Fibroblast of upper back skin (primary cell): Measurements from ENCODE around the gene C1QL3.

Experiments used
- DNase-seq: peaks from one replicate; pipeline ENCODE4 v3.0.0-alpha.2; 2013

The C1QL3 gene

GRCh38 chr10:16521311-16522016 is at the start of gene C1QL3:
C1QL3 (minus strand) TSS chr10:16521879; CDS start chr10:16521065, 814 bp downstream.
- no peak for DNase-seq

GRCh38 chr10:16570731-16571130 is 49.1 kb upstream of the C1QL3 start:
- no peak for DNase-seq

- no peak for DNase-seq
Observed at GRCh38 chr10:16566202-16566805, 44.6 kb upstream of the C1QL3 start.

DNA sequence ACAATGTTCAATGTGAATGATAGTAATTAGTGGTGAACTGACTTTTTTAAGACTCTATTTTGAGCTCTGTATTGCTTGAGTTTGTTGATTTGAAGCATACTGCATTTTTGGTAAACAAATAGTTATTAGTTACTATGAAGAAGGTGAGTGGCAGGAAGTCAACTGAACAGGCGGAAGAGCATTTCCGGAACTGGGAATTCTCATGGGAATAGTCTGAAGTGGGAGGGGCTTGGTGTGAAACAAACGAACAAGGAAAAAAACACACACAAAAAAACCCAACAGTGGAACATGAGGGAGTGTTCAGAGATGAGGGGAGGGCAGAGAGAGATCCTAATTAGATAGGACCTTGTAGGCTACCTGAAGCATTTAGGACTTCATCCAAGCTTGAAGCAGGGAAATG is 43.9 kb upstream of the C1QL3 start:
- no peak for DNase-seq

- no peak for DNase-seq
Observed at GRCh38 chr10:16562891-16563290, 41.2 kb upstream of the C1QL3 start.

GRCh38 chr10:16559236-16559773 is 37.6 kb upstream of the C1QL3 start:
- DNase-seq = no peak

GRCh38 chr10:16547973-16548372 is 26.3 kb upstream of the C1QL3 start:
- no peak for DNase-seq

DNA sequence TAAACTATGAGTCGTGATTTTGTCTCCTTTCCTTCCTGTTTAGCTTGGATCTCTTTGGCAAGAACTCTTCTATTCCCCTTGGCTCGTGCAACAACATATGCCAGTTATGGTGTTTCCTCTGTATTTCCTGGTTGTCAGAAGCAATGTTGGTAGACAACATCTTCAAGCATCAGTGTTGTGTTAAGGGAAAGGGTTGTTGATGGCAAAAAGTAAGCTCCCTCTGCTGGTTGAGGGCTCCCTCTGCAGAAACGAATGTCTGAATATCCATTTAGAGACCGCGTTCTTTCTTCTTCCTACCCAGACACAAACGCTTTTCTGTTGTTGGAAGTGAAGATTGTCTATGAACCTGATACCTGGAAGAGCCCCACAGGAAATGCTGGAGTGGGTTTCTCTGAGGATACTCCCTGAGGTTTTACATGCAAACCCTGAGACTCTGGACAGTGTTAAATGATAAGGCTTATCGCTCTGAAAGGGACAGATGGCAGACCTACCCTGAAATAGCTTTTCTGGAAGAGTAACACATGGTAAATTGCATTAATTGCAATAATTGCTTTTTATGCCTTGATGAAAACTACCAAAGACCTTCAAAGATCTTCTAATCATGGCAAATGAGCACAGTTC is 23.5 kb upstream of the C1QL3 start:
- peak; percentile 24 for DNase-seq

DNA sequence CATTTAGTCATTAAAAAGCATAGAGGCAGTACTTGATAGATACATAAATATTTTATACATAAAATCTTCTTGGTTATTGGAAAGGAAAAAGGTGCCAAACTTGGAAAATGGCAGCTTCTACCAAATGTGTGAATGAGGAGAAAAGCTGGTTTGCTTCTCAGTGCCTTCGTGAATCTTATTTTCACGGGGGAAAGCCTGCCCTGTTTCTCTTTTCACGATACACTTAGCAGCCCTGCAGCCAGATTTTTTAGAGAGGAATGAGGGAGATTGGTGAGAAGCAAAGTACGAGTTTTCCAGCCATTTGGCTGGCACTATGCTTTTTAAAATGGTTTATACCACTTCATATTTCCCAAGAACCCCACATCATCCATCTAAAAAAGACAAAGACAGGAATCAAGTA is 22.9 kb upstream of the C1QL3 start:
- no peak for DNase-seq

DNA sequence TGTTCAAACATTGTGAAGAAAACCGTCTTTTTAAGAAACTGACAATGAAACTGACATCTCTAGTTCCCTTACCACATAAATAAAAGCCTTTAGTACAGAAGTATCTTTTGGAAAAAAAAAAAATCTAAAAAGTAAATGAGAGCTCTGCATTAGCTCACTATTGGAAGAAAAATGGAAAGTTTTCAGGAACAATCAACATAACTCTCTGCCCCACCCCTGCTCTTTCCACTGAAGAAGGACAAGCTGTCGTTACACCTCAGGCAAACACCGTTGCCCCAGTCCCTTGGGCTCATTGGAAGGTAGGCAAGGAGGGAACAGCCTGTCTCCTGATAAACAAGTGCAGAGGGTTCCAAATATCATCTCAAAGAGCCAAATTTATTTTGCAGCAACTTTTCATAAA is 22.4 kb upstream of the C1QL3 start:
- no peak for DNase-seq

DNA sequence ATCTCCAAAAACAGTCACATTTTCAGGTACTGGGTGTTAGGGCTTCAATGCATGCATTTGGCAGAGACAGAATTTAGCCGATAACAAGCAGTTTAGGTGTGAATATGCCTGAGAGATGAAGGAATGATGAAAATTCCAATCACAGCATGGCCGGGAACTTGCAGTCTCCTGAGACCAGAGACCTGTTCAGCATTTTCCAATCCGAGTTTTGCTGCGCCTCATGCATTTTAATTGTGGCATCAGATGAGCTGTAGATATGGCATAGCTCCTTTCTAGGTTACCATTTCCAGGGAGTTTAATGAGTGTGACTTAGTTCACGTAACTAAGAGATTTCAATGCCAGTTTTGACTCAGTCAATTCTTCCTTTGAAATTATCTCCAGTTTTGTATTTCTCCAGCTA is 14.5 kb upstream of the C1QL3 start:
- DNase-seq = no peak

DNA sequence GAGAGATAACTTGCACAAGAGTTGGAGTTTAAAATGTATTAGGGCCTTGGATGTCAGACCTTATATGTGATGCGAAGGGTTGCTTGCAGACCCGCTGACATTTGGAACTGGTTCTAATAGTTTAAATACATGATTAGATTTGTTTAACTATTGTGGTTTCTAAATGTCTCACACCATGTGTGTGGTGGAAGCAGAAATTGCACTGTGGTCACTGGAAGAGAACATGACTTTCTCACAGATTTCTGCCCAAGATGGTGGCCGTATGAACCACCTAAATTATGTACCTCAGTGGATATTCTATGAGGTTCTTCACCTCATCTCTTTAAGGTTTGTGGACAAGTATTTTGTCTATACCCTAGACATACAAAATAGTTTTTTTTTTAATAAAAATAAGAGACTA is 8.2 kb upstream of the C1QL3 start:
- DNase-seq = no peak

DNA sequence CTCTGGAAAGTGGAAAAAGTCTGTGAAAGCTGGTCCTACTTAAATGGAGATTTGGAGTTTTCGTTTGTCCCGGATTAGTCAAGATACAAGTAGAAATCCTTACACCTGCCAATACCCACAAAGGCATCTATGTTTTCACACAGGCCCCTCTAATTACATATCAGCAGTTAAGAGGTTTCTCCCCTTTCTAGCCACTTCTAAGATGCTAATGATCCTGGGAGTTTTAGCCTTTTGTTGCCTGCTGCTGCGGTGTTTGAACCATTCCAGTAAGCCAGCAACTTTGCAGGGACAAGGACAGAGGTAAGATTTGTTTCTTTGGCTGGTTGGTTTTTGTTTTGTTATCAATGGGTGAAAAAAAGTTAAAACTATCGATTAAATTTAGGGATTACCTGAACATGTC is 5.8 kb upstream of the C1QL3 start:
- DNase-seq = no peak

GRCh38 chr10:16520900-16521299 is 779 bp downstream of the C1QL3 start:
- DNase-seq = peak; percentile 17

DNA sequence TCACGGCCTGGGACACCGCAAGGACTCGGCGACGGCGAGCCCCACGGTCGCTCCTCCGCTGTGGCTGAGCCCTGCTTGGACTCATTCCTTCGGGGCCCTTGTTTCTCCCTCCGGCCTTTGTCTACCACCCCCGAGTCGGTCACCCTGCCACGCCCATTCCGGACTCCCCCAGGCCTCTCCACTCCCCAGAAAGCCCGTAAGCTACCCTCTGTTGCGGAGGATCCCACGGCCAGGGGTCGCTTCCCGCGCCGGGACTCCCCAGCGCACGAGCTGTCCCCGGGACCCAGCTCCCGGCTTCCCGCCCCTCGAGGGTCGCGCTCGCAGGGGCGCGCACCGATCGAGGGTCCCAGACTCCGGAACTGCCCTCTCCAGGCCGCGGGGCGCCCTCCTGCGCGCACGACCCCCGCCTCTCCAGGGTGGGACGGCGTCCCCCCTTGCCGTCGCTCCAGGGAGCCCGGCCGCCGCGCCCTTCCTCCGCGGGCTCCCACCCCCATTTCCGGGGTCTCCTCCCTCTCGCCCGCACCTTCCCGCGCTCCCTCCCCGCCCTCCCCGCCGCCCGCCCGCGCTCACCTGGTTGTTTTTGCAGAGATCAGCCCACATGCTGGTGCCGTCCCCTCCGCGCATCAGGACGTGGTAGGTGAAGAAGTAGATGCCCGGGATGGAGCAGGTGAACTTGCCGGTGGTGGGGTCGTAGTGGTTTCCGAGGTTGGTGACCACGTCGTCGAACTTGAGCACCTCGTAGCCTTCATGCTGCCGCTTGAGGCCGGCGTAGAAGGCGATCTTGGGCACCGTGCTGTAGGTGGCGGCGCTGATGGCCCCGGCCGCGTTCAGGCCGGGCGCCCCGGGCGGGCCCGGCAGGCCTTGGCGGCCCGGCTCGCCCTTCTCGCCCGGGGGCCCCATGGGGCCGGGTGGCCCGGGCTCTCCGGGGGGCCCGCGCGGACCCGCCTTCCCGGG is 1.5 kb downstream of the C1QL3 start:
- no peak for DNase-seq

DNA sequence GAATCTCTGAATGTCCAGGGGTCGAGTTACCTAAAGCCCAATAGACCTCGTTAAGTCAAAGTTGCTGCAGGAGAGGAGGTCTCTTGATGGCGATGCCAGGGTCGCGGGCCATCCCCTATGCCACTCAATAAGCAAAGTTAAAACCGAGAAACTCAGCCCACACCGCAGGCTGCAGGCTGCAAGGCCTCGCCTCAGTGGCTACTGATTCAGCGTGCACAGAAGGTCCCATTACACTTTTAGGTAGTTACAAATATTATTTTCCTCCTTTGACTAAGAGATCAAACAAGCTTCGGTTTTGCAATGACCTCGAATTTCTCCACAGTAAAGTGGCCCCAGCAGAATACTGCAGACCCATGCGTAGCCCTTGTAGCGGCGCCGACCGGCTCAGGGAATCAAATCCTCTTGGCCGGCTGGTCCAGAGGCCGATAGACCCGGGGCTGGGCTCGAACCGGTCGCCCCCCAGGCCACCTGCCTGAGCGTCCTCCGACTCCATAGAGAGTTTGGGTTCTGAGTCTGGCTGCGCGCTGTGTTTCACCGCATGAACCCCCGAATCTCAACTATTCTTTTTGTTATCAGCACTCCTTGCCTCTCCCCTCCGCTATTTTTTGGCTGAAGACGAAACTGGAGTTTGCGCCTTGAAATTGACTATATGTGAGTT is 2.3 kb downstream of the C1QL3 start:
- DNase-seq = no peak

DNA sequence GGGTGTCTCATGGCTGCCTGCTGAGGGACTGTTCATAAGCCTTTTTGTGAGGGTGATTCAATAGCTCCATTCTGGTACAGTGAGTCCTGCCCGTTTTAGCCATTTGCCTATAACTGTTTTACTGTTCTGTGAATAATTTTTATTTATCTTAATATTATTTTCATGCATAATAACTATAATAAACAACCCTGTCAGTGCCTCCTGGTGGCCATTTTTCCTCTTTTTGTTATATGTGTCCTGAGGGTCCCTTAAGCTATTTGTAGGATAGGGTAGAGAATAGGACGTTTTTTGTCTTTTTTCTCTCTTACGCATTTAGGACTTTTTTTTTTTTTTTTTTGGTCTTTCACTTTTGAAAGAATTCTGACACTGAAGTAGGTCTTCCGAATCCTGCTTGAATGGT is 2.9 kb downstream of the C1QL3 start:
- DNase-seq = no peak

DNA sequence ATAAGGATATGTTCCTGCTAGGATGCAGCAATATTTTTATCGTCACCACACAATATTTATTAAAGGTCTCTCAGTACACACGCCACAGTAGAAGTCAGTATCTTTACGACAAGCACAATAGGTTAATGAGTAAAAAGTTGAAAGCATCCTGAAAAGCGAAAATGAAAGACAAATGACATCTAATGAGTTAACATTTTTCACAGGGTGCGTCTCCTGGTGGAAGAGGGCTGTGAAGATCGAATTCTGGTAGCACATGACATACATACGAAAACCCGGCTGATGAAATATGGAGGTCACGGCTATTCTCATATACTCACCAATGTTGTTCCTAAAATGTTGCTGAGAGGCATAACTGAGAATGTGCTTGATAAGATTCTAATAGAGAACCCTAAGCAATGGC is 10.8 kb downstream of the C1QL3 start:
- no peak for DNase-seq

DNA sequence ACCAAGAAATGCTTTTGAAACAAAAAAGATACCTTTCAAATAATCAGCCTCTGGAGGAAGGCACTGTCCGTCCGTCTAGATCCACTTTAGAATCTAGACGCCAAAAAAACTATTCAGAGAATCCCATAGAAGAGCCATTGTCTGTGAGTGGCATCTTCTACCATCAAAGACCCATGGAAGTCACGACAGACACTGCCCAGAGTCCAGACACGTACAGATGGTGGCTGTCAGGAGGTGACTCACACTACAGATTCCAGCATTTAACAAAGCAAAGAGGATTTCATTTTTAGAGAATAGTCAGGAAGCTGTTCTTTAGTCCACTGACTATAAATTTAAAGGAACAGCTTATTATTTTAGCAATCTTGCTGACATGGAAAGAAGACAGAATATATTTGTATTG is 11.7 kb downstream of the C1QL3 start:
- DNase-seq = peak; percentile 24

DNA sequence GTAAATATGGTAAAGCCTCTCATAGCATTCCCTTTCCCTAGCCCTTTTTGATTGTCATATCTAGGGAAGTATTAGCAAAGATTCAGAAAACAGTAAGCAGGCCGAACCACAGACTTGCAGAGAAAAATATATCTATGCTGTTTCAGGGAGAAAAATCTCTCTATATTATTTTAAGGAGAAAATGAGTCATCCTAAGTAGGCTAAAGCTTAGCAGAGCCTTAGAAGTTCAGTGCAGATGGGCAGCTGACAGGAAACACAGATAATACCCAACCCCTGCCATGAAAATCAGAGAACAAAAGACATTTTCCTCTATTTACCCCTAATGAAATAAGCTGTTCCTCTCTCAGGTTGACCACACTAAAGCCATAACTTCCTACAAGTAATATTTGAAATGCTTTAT is 16.5 kb downstream of the C1QL3 start:
- no peak for DNase-seq

DNA sequence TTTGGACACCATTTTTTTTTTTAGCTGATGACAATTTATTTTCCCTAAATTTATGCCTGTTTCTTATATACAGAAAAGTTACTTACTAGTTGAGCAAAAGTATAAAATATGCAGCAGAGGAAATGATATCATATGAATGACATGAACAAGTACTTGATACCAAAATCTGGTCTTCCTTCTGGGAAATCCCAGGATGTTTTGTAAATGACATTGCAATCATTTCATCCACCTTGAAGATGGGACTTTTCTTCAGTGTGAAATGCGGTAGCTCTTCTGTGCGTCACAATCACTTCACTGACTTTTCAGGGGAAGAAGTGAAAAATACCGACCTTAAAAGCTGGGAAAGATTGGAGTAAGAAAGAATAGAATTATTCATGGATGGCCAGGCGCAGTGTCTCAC is 23.8 kb downstream of the C1QL3 start:
- no peak for DNase-seq

GRCh38 chr10:16493884-16494536 is 27.7 kb downstream of the C1QL3 start:
- no peak for DNase-seq
